ENCODE measurements around the gene COBLL1.

GRCh38 chr2:164797627-164798026 is 44.0 kb downstream of the COBLL1 start:
- no peak for TF ChIP-seq CTCF (IDR thresholded peaks at IDR 0.05; ENCODE audit: low read length)
- TF ChIP-seq EZH2 (IDR thresholded peaks at IDR 0.05; ENCODE audit: borderline replicate concordance, low read length), result no peak

Data from OCI-LY1 (cell line).